Upper lobe of right lung (tissue), 1 donor: ENCODE results near the gene CPVL. TPM values are rescaled to one million over a fixed set of nuclear protein-coding genes. Genes with fewer than 3 reads are reported as not detected.

Source experiments
- ATAC-seq: fragments of 200-7000 bp; cut with Tn5 transposase; one replicate; pipeline ENCODE4 v1.9.1; 2020; ENCODE audit warnings: mild to moderate bottlenecking, moderate library complexity
- DNase-seq: peaks from one replicate; pipeline ENCODE4 v3.0.0-alpha.2; 2020
- H3K27ac ChIP-seq: fragments of 200-600 bp; one replicate; pipeline ENCODE4 v1.8.0; 2022
- H3K27me3 ChIP-seq: fragments of 200-600 bp; one replicate; pipeline ENCODE4 v1.8.0; 2022; ENCODE audit warnings: mild to moderate bottlenecking
- H3K36me3 ChIP-seq: fragments of 200-600 bp; one replicate; pipeline ENCODE4 v1.8.0; 2022
- H3K4me1 ChIP-seq: fragments of 200-600 bp; one replicate; pipeline ENCODE4 v1.8.0; 2022
- H3K4me3 ChIP-seq: fragments of 200-600 bp; one replicate; pipeline ENCODE4 v1.8.0; 2022; ENCODE audit warnings: mild to moderate bottlenecking
- H3K9me3 ChIP-seq: fragments of 200-600 bp; one replicate; pipeline ENCODE4 v1.8.0; 2022
- CTCF ChIP-seq: fragments of 200-600 bp; IDR thresholded peaks from one replicate; pipeline ENCODE4 v1.8.0; 2022; ENCODE audit warnings: antibody characterized with exemption
- intact Hi-C: fragments of 100-400 bp; cut with DNase I; formaldehyde crosslinking; loops from one replicate; pipeline ENCODE4 v1.11.0; 2022
- total RNA-seq: library from RNA; stranded (reverse); fragmentation: NEBNext Ultra II Directional; extraction: Animal tissue kit (Norgen Biotek cat#: 25700); gene quantifications from one replicate; pipeline ENCODE4 v1.2.1, GENCODE V29; 2021
- donor health status: DM: no; HTN: yes; CAD: no; lungs with severe emphysema.

Gene CPVL
- total RNA-seq, 1 donor from 2014 or later: 31.9 TPM

DNA sequence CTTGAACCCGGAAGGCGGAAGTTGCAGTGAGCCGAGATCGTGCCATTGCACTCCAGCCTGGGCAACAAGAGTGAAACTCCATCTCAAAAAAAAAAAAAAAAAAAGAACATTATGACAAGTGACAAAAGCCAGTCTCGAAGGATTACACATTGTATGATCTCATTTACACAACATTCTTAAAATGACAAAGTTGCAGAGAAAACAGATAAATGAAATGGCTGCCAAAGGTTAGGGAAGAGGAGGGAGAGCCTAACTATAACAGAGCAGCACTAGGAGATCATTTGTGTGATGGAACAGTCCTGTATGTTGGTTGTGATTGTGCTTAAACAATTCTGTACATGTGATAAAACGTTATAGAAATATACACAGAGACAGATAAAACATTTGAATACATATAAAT, 16.2 kb upstream of the CPVL start:
- Histone ChIP-seq H3K4me1 (no peaks in the 10 kb centered on the region), H3K9me3 (no peaks in the 10 kb centered on the region), H3K36me3 (no peaks in the 10 kb centered on the region), H3K27ac (no peak overlapping the region), H3K4me3 (no peak overlapping the region), H3K27me3 (no peaks in the 10 kb centered on the region)
- TF ChIP-seq CTCF: no peak
- ATAC-seq (no peak), DNase-seq (no peak)
- intact Hi-C loops: no loop called here

DNA sequence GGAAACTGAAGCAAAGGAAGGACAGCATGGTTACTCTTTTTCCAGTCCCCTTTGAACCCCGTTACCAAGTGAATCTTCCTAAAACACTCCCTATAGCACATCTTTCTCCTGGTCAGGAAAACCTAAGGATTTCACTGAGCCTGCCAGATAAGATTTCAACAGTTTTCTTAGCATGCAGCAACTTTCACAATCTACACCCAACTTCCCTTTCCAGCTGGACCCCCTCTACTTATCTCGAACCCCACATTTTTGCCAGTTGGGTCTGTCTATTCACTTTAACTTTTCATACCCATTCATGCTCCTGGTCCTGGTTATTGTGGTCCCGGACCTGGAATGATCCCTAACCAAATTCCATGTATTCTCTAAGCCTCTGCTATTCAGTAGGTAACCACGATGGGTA, 14.9 kb upstream of the CPVL start:
- ATAC-seq: no peak
- Histone ChIP-seq H3K27me3 (no peaks in the 10 kb centered on the region), H3K27ac (no peak overlapping the region), H3K4me1 (no peaks in the 10 kb centered on the region), H3K4me3 (no peak overlapping the region), H3K9me3 (no peaks in the 10 kb centered on the region), H3K36me3 (no peaks in the 10 kb centered on the region)
- TF ChIP-seq CTCF: no peak
- intact Hi-C loops: no loop called here
- DNase-seq: no peak

DNA sequence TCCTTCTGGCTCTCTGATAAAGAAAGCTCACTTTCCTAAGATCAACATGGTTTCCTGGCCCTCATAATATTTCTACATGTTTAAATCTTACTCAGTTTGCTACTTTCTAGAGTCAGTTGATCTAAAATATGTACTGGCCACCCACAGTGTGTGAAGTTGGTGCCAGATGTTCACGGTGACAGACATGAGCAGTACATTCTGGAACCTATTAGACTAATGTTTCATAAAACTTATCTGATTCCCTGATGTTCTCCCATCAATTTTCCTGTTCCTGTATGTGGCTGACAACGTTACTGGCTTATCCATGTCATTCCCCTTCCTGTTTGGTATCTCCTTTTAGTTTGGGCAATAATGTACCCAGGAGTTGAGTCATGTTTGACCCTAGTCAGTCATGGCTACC, 13.7 kb upstream of the CPVL start:
- H3K27ac ChIP-seq: no peak overlapping the region
- H3K9me3 ChIP-seq: no peaks in the 10 kb centered on the region
- no peak for DNase-seq
- TF ChIP-seq CTCF: no peak
- intact Hi-C loops: no loop called here
- H3K27me3 ChIP-seq: no peaks in the 10 kb centered on the region
- H3K4me1 ChIP-seq: no peaks in the 10 kb centered on the region
- no peaks in the 10 kb centered on the region for H3K36me3 ChIP-seq
- no peak for ATAC-seq
- H3K4me3 ChIP-seq: no peak overlapping the region

- Histone ChIP-seq H3K4me1 (no peaks in the 10 kb centered on the region), H3K27me3 (no peaks in the 10 kb centered on the region), H3K9me3 (no peaks in the 10 kb centered on the region), H3K27ac (no peak overlapping the region), H3K36me3 (no peaks in the 10 kb centered on the region), H3K4me3 (no peak overlapping the region)
- DNase-seq (no peak), ATAC-seq (no peak)
- intact Hi-C loops: no loop called here
- no peak for TF ChIP-seq CTCF
Observed at GRCh38 chr7:29158795-29159423, 12.6 kb upstream of the CPVL start.

- no peak overlapping the region for H3K27ac ChIP-seq
- no peaks in the 10 kb centered on the region for H3K36me3 ChIP-seq
- ATAC-seq (no peak), DNase-seq (no peak)
- intact Hi-C loops: no loop called here
- no peaks in the 10 kb centered on the region for H3K9me3 ChIP-seq
- H3K4me3 ChIP-seq: no peak overlapping the region
- H3K27me3 ChIP-seq: no peaks in the 10 kb centered on the region
- no peak for TF ChIP-seq CTCF
- no peaks in the 10 kb centered on the region for H3K4me1 ChIP-seq
Observed at GRCh38 chr7:29156907-29157452, 10.6 kb upstream of the CPVL start.

- Histone ChIP-seq H3K36me3 (no peaks in the 10 kb centered on the region), H3K9me3 (no peaks in the 10 kb centered on the region), H3K4me3 (no peak overlapping the region), H3K4me1 (no peaks in the 10 kb centered on the region), H3K27ac (no peak overlapping the region), H3K27me3 (no peaks in the 10 kb centered on the region)
- no peak for TF ChIP-seq CTCF
- ATAC-seq (no peak), DNase-seq (no peak)
- intact Hi-C loops: no loop called here
Observed at GRCh38 chr7:29154076-29154475, 7.7 kb upstream of the CPVL start.
